HFFc6 (cell line): ENCODE data around the gene NAA38. TPM values are rescaled to one million over a fixed set of nuclear protein-coding genes. Genes with fewer than 3 reads are reported as not detected.
"Not testable (repeated sequence)": the region's sequence is repeated elsewhere in the genome, so short reads cannot be mapped to it uniquely, and the experiment has no call there.

Experiments
- DNase-seq: peaks from one replicate; pipeline ENCODE4 v3.0.0-alpha.2; 2018
- H3K27ac Mint-ChIP-seq: 2 replicates; pipeline ENCODE4 v1.8.0; 2020; ENCODE audit warnings: mild to moderate bottlenecking, mixed read lengths
- H3K27me3 Mint-ChIP-seq: 2 replicates; pipeline ENCODE4 v1.8.0; 2021; ENCODE audit warnings: mild to moderate bottlenecking, moderate library complexity, mixed read lengths; ENCODE audit not compliant: insufficient read depth
- H3K36me3 Mint-ChIP-seq: 2 replicates; pipeline ENCODE4 v1.8.0; 2021; ENCODE audit warnings: low read depth, mixed read lengths
- H3K4me1 Mint-ChIP-seq: 2 replicates; pipeline ENCODE4 v1.8.0; 2020; ENCODE audit warnings: low read depth, mixed read lengths
- H3K4me3 Mint-ChIP-seq: 2 replicates; pipeline ENCODE4 v1.8.0; 2020; ENCODE audit warnings: mild to moderate bottlenecking, moderate library complexity, mixed read lengths
- H3K9me3 Mint-ChIP-seq: 2 replicates; pipeline ENCODE4 v1.8.0; 2020; ENCODE audit warnings: mild to moderate bottlenecking, mixed read lengths
- total RNA-seq, 6 experiments: library from RNA; stranded (reverse); fragmentation: NEBNext Ultra II Directional; extraction: Animal tissue kit (Norgen Biotek cat#: 25700); gene quantifications; 2 replicates in 1 of 6; 3 replicates in 5 of 6; pipeline ENCODE4 v1.2.3, GENCODE V29; 2021
- TF ChIP-seq, protein P1 (sequence below): fragments of 200-600 bp; sonication (generic); IDR thresholded peaks from 2 replicates; pipeline ENCODE4 v1.5.0; 2021; ENCODE audit warnings: antibody characterized with exemption, mild to moderate bottlenecking

Gene NAA38
- total RNA-seq, 6 experiments from 2014 or later: 104 to 122 (median 107) TPM

DNA sequence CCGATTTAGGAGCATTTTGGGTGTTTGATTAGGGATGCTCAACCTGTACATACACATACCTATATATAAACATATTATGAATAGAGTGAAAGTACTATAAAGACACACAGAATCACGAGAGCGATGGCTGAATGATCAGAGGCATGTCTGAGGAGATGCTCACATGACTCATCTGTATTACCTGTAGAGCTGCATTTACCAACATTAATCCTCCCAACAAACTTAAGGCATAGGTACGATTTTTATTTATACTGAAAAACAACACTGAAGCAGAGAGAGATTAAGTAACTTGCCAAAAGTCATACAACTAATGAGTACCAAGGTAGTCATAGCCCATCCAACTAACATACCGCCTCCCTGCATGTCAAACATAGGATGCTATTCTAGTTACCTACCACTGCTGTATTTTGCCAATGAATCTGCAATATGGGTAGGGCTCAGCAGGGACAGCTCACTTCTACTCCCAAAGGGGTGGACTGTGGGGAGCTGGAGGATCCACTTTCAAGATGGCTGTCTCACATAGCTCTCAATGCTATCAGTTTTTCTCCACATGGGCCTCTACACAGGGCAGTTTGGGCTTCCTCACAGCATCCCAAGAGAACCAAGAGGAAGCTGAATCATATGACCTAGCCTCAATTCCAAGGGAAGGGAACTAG is 7.8 kb upstream of the NAA38 start:
- H3K9me3 Mint-ChIP-seq: no peaks in the 10 kb centered on the region
- no peak overlapping the region for H3K27ac Mint-ChIP-seq
- peaks cover 5% of the 10 kb centered on the region; the same call in 1 of the 2 replicates for H3K4me1 Mint-ChIP-seq
- DNase-seq: no peak
- H3K27me3 Mint-ChIP-seq: peaks cover 3% of the 10 kb centered on the region; the same call in 1 of the 2 replicates
- H3K36me3 Mint-ChIP-seq: peaks cover 10% of the 10 kb centered on the region; the same call in 1 of the 2 replicates
- no peak overlapping the region for H3K4me3 Mint-ChIP-seq
- TF ChIP-seq, protein P1, sequence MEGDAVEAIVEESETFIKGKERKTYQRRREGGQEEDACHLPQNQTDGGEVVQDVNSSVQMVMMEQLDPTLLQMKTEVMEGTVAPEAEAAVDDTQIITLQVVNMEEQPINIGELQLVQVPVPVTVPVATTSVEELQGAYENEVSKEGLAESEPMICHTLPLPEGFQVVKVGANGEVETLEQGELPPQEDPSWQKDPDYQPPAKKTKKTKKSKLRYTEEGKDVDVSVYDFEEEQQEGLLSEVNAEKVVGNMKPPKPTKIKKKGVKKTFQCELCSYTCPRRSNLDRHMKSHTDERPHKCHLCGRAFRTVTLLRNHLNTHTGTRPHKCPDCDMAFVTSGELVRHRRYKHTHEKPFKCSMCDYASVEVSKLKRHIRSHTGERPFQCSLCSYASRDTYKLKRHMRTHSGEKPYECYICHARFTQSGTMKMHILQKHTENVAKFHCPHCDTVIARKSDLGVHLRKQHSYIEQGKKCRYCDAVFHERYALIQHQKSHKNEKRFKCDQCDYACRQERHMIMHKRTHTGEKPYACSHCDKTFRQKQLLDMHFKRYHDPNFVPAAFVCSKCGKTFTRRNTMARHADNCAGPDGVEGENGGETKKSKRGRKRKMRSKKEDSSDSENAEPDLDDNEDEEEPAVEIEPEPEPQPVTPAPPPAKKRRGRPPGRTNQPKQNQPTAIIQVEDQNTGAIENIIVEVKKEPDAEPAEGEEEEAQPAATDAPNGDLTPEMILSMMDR: no peak

DNA sequence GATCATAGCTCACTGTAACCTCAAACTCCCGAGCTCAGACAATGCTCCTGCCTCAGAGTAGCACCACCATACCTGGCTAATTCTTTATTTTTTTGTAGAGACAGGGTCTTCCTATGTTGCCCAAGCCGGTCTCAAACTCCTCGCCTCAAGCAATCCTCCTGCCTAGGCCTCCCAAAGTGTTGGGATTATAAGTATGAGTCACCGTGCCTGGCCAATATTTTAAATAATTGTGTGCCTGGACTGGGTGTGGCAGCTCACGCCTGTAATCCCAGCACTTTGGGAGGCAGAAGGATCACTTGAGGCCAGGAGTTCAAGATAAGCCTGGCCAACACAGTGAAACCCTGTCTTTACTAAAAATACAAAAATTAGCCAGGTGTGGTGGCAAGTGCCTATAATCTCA is 7.0 kb upstream of the NAA38 start:
- not testable (repeated sequence) for H3K27me3 Mint-ChIP-seq, H3K4me3 Mint-ChIP-seq, H3K4me1 Mint-ChIP-seq, H3K9me3 Mint-ChIP-seq, DNase-seq, H3K27ac Mint-ChIP-seq
- H3K36me3 Mint-ChIP-seq: peaks cover 10% of the 10 kb centered on the region; the same call in 1 of the 2 replicates

DNA sequence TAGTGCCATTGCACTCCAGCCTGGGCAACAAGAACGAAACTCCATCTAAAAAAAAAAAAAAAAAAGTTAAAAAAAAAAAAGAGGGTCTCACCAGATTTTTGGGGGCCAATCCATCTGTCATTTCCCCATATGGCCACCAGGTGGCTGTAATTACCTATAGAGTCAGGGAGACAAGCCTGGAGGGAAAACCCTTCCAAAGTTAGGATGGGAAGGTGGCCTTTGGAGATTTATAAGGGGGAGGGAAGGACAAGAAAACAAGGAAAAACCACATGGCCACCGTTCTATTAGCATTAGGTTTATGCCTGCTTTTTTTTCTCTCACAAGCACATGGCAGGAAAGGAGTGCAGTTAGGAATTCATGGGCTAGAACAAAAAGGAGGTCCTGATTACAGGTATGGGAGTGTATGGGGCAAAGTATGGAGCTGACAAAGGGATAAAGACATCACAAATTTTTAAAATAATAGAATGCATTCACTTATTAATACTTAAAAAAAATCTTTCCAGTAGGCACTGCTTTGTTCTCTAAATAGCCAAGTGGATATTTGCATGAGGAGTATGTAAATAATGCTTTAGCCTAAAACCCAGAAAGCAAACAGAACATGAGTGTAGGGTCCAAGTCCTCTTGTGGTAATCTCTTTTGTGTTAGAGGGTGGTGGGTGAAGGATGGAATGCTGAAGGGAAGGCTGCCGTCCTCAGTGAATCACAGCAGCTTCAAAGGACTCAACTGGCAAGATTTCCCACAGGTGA is 5.5 kb upstream of the NAA38 start:
- H3K4me1 Mint-ChIP-seq: peaks cover 5% of the 10 kb centered on the region; the same call in 1 of the 2 replicates
- peaks cover 5% of the 10 kb centered on the region for H3K27me3 Mint-ChIP-seq
- TF ChIP-seq, protein P1: peak; percentile 91
- H3K27ac Mint-ChIP-seq: no peak overlapping the region
- DNase-seq: no peak
- peaks cover 10% of the 10 kb centered on the region; the same call in 1 of the 2 replicates for H3K36me3 Mint-ChIP-seq
- no peak overlapping the region for H3K4me3 Mint-ChIP-seq
- H3K9me3 Mint-ChIP-seq: no peaks in the 10 kb centered on the region

DNA sequence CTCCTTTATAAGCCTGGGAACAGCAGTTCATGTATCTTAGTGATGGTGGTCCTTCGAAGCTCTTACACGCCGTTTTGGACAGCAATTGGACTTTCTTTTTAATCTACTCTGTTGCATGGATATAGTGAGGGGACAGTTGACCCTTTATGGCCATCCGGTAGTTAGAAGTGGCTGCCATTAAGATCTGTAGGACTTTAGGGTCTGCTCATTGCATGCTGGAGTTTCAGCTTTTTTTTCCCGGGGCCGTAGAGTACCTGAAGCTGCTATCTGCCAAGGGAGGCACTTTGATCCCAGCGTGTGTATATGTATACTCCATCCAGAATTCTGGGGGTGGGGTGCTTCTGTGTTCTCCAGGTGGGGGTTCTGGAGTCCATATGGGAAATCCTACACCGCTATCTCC is 1.7 kb upstream of the NAA38 start:
- no peaks in the 10 kb centered on the region for H3K9me3 Mint-ChIP-seq
- TF ChIP-seq, protein P1: no peak
- H3K36me3 Mint-ChIP-seq: peaks cover 5% of the 10 kb centered on the region; the same call in 1 of the 2 replicates
- H3K27ac Mint-ChIP-seq: no peak overlapping the region
- no peak overlapping the region for H3K4me3 Mint-ChIP-seq
- H3K4me1 Mint-ChIP-seq: peaks cover 5% of the 10 kb centered on the region; the same call in 1 of the 2 replicates
- peaks cover 5% of the 10 kb centered on the region for H3K27me3 Mint-ChIP-seq
- no peak for DNase-seq

DNA sequence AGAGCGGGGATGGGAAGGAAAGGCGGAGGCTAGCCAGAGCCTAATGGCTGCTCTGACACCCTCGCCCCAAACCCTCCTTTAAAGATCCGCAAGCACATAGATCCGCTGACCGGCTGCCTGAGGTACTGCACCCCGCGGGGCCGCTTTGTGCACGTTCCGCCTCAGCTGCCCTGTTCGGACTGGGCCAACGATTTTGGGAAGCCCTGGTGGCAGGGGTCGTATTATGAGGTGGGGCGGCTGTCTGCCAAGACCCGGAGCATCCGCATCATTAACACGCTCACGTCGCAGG is 1.1 kb upstream of the NAA38 start:
- DNase-seq: peak; percentile 66
- Mint-ChIP-seq H3K36me3 (peaks cover 5% of the 10 kb centered on the region; the same call in 1 of the 2 replicates), H3K4me3 (no peak overlapping the region), H3K4me1 (peaks cover 5% of the 10 kb centered on the region; the same call in 1 of the 2 replicates), H3K27ac (no peak overlapping the region), H3K27me3 (peaks cover 5% of the 10 kb centered on the region), H3K9me3 (no peaks in the 10 kb centered on the region)
- TF ChIP-seq, protein P1: peak; percentile 73
